ENCODE data around the gene GPR33. TPM values are rescaled to one million over a fixed set of nuclear protein-coding genes. Genes with fewer than 3 reads are reported as not detected.

The GPR33 gene
- not detected in 2 replicates for total RNA-seq

- no peak for TF ChIP-seq CTCF (conservative IDR thresholded peaks at IDR 0.05; ENCODE audit: low read depth, low read length)
- H3K4me3 ChIP-seq (ENCODE audit: low read depth, low read length), result no peak within 1 kb of the TSS
- DNase-seq (ENCODE audit: low read depth), result no peak
Measured at GRCh38 chr14:31487886-31488285, at the start of gene GPR33. Gene GPR33, minus strand, starts transcription at chr14:31488039. Its CDS starts 4,074 bp downstream, at chr14:31483965.

GRCh38 chr14:31536201-31536960 is 48.5 kb upstream of the GPR33 start:
- no peak for DNase-seq (ENCODE audit: low read depth)
- no peak for TF ChIP-seq CTCF (conservative IDR thresholded peaks at IDR 0.05; ENCODE audit: low read depth, low read length)
- H3K4me3 ChIP-seq (ENCODE audit: low read depth, low read length), result no peak overlapping the region

GRCh38 chr14:31530136-31530535 is 42.3 kb upstream of the GPR33 start:
- no peak for TF ChIP-seq CTCF (conservative IDR thresholded peaks at IDR 0.05; ENCODE audit: low read depth, low read length)
- no peak overlapping the region for H3K4me3 ChIP-seq (ENCODE audit: low read depth, low read length)
- no peak for DNase-seq (ENCODE audit: low read depth)

GRCh38 chr14:31529053-31529452 is 41.2 kb upstream of the GPR33 start:
- DNase-seq (ENCODE audit: low read depth), result no peak
- no peak for TF ChIP-seq CTCF (conservative IDR thresholded peaks at IDR 0.05; ENCODE audit: low read depth, low read length)
- no peak overlapping the region for H3K4me3 ChIP-seq (ENCODE audit: low read depth, low read length)

GRCh38 chr14:31527546-31527945 is 39.7 kb upstream of the GPR33 start:
- no peak for TF ChIP-seq CTCF (conservative IDR thresholded peaks at IDR 0.05; ENCODE audit: low read depth, low read length)
- no peak overlapping the region for H3K4me3 ChIP-seq (ENCODE audit: low read depth, low read length)
- no peak for DNase-seq (ENCODE audit: low read depth)

GRCh38 chr14:31527087-31527486 is 39.2 kb upstream of the GPR33 start:
- no peak for DNase-seq (ENCODE audit: low read depth)
- no peak overlapping the region for H3K4me3 ChIP-seq (ENCODE audit: low read depth, low read length)
- no peak for TF ChIP-seq CTCF (conservative IDR thresholded peaks at IDR 0.05; ENCODE audit: low read depth, low read length)

- H3K4me3 ChIP-seq (ENCODE audit: low read depth, low read length), result no peak overlapping the region
- no peak for DNase-seq (ENCODE audit: low read depth)
- no peak for TF ChIP-seq CTCF (conservative IDR thresholded peaks at IDR 0.05; ENCODE audit: low read depth, low read length)
Measured at GRCh38 chr14:31510855-31511254, 23.0 kb upstream of the GPR33 start.
